CD4-positive, alpha-beta memory T cell (primary cell): ENCODE results near the gene GJA5. TPM values are rescaled to one million over a fixed set of nuclear protein-coding genes. Genes with fewer than 3 reads are reported as not detected.

Experiments
- CTCF ChIA-PET: fragments of 350-600 bp; sonication (Branson Sonifier 250); formaldehyde crosslinking; loops from one replicate; lab custom pipeline; 2021; ENCODE audit warnings: inconsistent platforms; ENCODE audit not compliant: partially characterized antibody; lab: Charles Lee
- POLR2A ChIA-PET: fragments of 350-600 bp; sonication (Branson Sonifier 250); formaldehyde crosslinking; loops from one replicate; lab custom pipeline; 2021; ENCODE audit not compliant: partially characterized antibody; lab: Charles Lee
- DNase-seq, 5 donors: peaks; one replicate each; pipeline versions ENCODE4 v3.0.0 to v3.0.0-alpha.2; 2020 to 2022; ENCODE audit warnings: mixed read lengths in 1 of 5
- H3K27ac ChIP-seq: one replicate; pipeline ENCODE4 v1.7.0; 2013; ENCODE audit warnings: low read depth, low read length
- H3K27me3 ChIP-seq: 2 replicates; pipeline ENCODE4 v1.7.0; 2013; ENCODE audit warnings: mild to moderate bottlenecking, low read length, moderate library complexity; ENCODE audit not compliant: insufficient read depth
- H3K36me3 ChIP-seq: 2 replicates; pipeline ENCODE4 v1.7.0; 2013; ENCODE audit warnings: mild to moderate bottlenecking, low read length, moderate library complexity; ENCODE audit not compliant: insufficient read depth
- H3K4me1 ChIP-seq: 2 replicates; pipeline ENCODE4 v1.7.0; 2013; ENCODE audit warnings: mild to moderate bottlenecking, low read length, moderate library complexity; ENCODE audit not compliant: insufficient read depth
- H3K4me3 ChIP-seq, 2 donors: one replicate each; pipeline ENCODE4 v1.7.0; 2013; ENCODE audit warnings: low read length in 2 of 2, mild to moderate bottlenecking in 1 of 2
- H3K9me3 ChIP-seq, 2 donors: one replicate each; pipeline ENCODE4 v1.7.0; 2013; ENCODE audit warnings: low read length in 2 of 2, control low read depth in 1 of 2; ENCODE audit not compliant: control insufficient read depth in 1 of 2
- H3K27ac Mint-ChIP-seq, 7 donors: one replicate each; pipeline ENCODE4 v1.8.0; 2020 to 2021; ENCODE audit warnings: mixed read lengths in 7 of 7, mild to moderate bottlenecking in 6 of 7, inconsistent platforms in 3 of 7, moderate library complexity in 3 of 7
- H3K27me3 Mint-ChIP-seq, 2 donors: one replicate each; pipeline ENCODE4 v1.8.0; 2020 to 2021; ENCODE audit warnings: mixed read lengths in 2 of 2
- H3K36me3 Mint-ChIP-seq, 2 donors: one replicate each; pipeline ENCODE4 v1.8.0; 2020 to 2021; ENCODE audit warnings: mixed read lengths in 2 of 2, inconsistent platforms in 1 of 2, mild to moderate bottlenecking in 1 of 2
- H3K4me1 Mint-ChIP-seq, 4 donors: one replicate each; pipeline ENCODE4 v1.8.0; 2020 to 2021; ENCODE audit warnings: mixed read lengths in 4 of 4, mild to moderate bottlenecking in 1 of 4
- H3K4me3 Mint-ChIP-seq, 8 donors: one replicate each; pipeline ENCODE4 v1.8.0; 2020 to 2021; ENCODE audit warnings: mixed read lengths in 8 of 8, mild to moderate bottlenecking in 7 of 8, moderate library complexity in 6 of 8, inconsistent platforms in 3 of 8
- H3K9me3 Mint-ChIP-seq, 8 donors: one replicate each; pipeline ENCODE4 v1.8.0; 2020 to 2021; ENCODE audit warnings: mixed read lengths in 8 of 8, mild to moderate bottlenecking in 5 of 8, inconsistent platforms in 3 of 8, moderate library complexity in 1 of 8
- intact Hi-C: fragments of 100-400 bp; cut with micrococcal nuclease; formaldehyde crosslinking; loops from one replicate; pipeline ENCODE4 v1.15.1; 2023
- polyA plus RNA-seq, 2 donors: library from polyadenylated mRNA; unstranded; fragments of 300-500 nt; fragmentation: Illumina TruSeq; gene quantifications; one replicate each; pipeline ENCODE4 v1.2.3, GENCODE V29; 2021
- total RNA-seq, 2 experiments: library from RNA; stranded (reverse); gene quantifications; one replicate each; pipeline ENCODE4 v1.2.3, GENCODE V29; 2021

Gene GJA5
- total and polyA plus RNA-seq, 4 experiments from 2014 or later = not detected

- no peak for DNase-seq
- Mint-ChIP-seq H3K36me3 (peaks cover 0 to 3% of the 10 kb centered on the region in 2 donors), H3K27me3 (peaks cover 8 to 9% of the 10 kb centered on the region in 2 donors), H3K27ac (peak overlapping the region in 1 of 7 donors; percentile 19), H3K9me3 (peaks cover 0 to 6% (median 6%) of the 10 kb centered on the region in 8 donors), H3K4me1 (peaks cover 9 to 26% (median 21%) of the 10 kb centered on the region in 4 donors), H3K4me3 (peak overlapping the region in 1 of 8 donors; percentile 14)
- CTCF ChIA-PET = no interaction called here
- H3K4me3 ChIP-seq = no peak overlapping the region
- no peaks in the 10 kb centered on the region for H3K27me3 ChIP-seq
- intact Hi-C loops = no loop called here
- POLR2A ChIA-PET = no interaction called here
- peaks cover 20% of the 10 kb centered on the region for H3K4me1 ChIP-seq
- peaks cover 0 to 3% of the 10 kb centered on the region in 2 donors for H3K9me3 ChIP-seq
- H3K27ac ChIP-seq = no peak overlapping the region
- no peaks in the 10 kb centered on the region for H3K36me3 ChIP-seq
These were observed 40.6 kb downstream of the GJA5 start for GRCh38 chr1:147719711-147720225.

- Histone ChIP-seq H3K9me3 (peaks cover 0 to 3% of the 10 kb centered on the region in 2 donors), H3K4me3 (no peak overlapping the region), H3K36me3 (no peaks in the 10 kb centered on the region), H3K27ac (no peak overlapping the region), H3K27me3 (no peaks in the 10 kb centered on the region), H3K4me1 (peaks cover 19% of the 10 kb centered on the region)
- DNase-seq = no peak
- intact Hi-C loops = no loop called here
- Mint-ChIP-seq H3K27ac (peak overlapping the region in 1 of 7 donors; percentile 19), H3K36me3 (peaks cover 0 to 3% of the 10 kb centered on the region in 2 donors), H3K4me3 (peak overlapping the region in 1 of 8 donors; percentile 14), H3K27me3 (peaks cover 10 to 12% of the 10 kb centered on the region in 2 donors), H3K4me1 (peaks cover 9 to 26% (median 21%) of the 10 kb centered on the region in 4 donors), H3K9me3 (peaks cover 0 to 6% (median 6%) of the 10 kb centered on the region in 8 donors)
- POLR2A ChIA-PET = no interaction called here
- CTCF ChIA-PET = interaction anchor here (0.7 to 1.0 kb wide), 2 partner anchors 174 to 176 kb away, joined by 3 read pairs; no protein-coding TSS in a partner anchor
These were observed 41.2 kb downstream of the GJA5 start for GRCh38 chr1:147719029-147719698.

- CTCF ChIA-PET = interaction anchor here (1.4 to 1.5 kb wide), 2 partner anchors 16 to 175 kb away, joined by 3 to 7 read pairs; no protein-coding TSS in a partner anchor
- H3K9me3 ChIP-seq = peaks cover 0 to 3% of the 10 kb centered on the region in 2 donors
- no peak overlapping the region for H3K27ac ChIP-seq
- peaks cover 0 to 3% of the 10 kb centered on the region in 2 donors for H3K36me3 Mint-ChIP-seq
- H3K27me3 Mint-ChIP-seq = peaks cover 8 to 18% of the 10 kb centered on the region in 2 donors
- DNase-seq = peak in 1 of 5 donors; percentile 15
- no peaks in the 10 kb centered on the region for H3K27me3 ChIP-seq
- peaks cover 0 to 6% (median 6%) of the 10 kb centered on the region in 8 donors for H3K9me3 Mint-ChIP-seq
- POLR2A ChIA-PET = interaction anchor here (1.0 to 1.5 kb wide), 2 partner anchors 47 to 174 kb away, joined by 3 to 6 read pairs; partner anchors contain the start of gene ACP6
- no peaks in the 10 kb centered on the region for H3K36me3 ChIP-seq
- H3K4me1 ChIP-seq = peaks cover 16% of the 10 kb centered on the region
- no peak overlapping the region for H3K4me3 ChIP-seq
- intact Hi-C loops = loop anchor here (1.0 kb wide), 1 partner anchor 31 kb away; no protein-coding TSS in a partner anchor
- peaks cover 5 to 24% (median 18%) of the 10 kb centered on the region in 4 donors for H3K4me1 Mint-ChIP-seq
- H3K27ac Mint-ChIP-seq = peak overlapping the region in 5 of 7 donors; percentile 61 to 94 (median 92)
- peak overlapping the region in 5 of 8 donors; percentile 64 to 88 (median 78) for H3K4me3 Mint-ChIP-seq
These were observed 42.7 kb downstream of the GJA5 start for GRCh38 chr1:147717706-147718097.

- peak overlapping the region in 7 of 8 donors; percentile 55 to 88 (median 74) for H3K4me3 Mint-ChIP-seq
- H3K27me3 Mint-ChIP-seq = peaks cover 10 to 21% of the 10 kb centered on the region in 2 donors
- Histone ChIP-seq H3K4me3 (no peak overlapping the region), H3K9me3 (peaks cover 0 to 3% of the 10 kb centered on the region in 2 donors), H3K4me1 (peaks cover 16% of the 10 kb centered on the region), H3K36me3 (no peaks in the 10 kb centered on the region), H3K27me3 (no peaks in the 10 kb centered on the region), H3K27ac (no peak overlapping the region)
- peak overlapping the region; percentile 88 to 94 (median 91) for H3K27ac Mint-ChIP-seq
- intact Hi-C loops = loop anchor here (1.0 kb wide), 1 partner anchor 31 kb away; no protein-coding TSS in a partner anchor
- peaks cover 5 to 24% (median 18%) of the 10 kb centered on the region in 4 donors for H3K4me1 Mint-ChIP-seq
- ChIA-PET POLR2A (interaction anchor here (0.8 to 1.5 kb wide), 3 partner anchors 15 to 175 kb away, joined by 3 to 6 read pairs (median 4); partner anchors contain the start of gene ACP6), CTCF (interaction anchor here (1.4 to 1.5 kb wide), 2 partner anchors 15 to 176 kb away, joined by 3 to 7 read pairs; no protein-coding TSS in a partner anchor)
- peaks cover 0 to 3% of the 10 kb centered on the region in 2 donors for H3K36me3 Mint-ChIP-seq
- peaks cover 0 to 6% (median 6%) of the 10 kb centered on the region in 8 donors for H3K9me3 Mint-ChIP-seq
- peak; percentile 27 to 87 (median 56) for DNase-seq
These were observed 43.2 kb downstream of the GJA5 start for GRCh38 chr1:147717051-147717705.

GRCh38 chr1:147712605-147713004, 47.8 kb downstream of the GJA5 start:
- peaks cover 22 to 25% of the 10 kb centered on the region in 2 donors for H3K27me3 Mint-ChIP-seq
- CTCF ChIA-PET = no interaction called here

More at GRCh38 chr1:147712605-147713004, 47.8 kb downstream of the GJA5 start:
- Histone ChIP-seq H3K4me3 (no peak overlapping the region), H3K27ac (no peak overlapping the region), H3K4me1 (peaks cover 11% of the 10 kb centered on the region), H3K27me3 (no peaks in the 10 kb centered on the region), H3K36me3 (no peaks in the 10 kb centered on the region), H3K9me3 (no peaks in the 10 kb centered on the region)
- H3K4me1 Mint-ChIP-seq = peaks cover 5 to 17% (median 10%) of the 10 kb centered on the region in 4 donors
- intact Hi-C loops = no loop called here
- H3K27ac Mint-ChIP-seq = no peak overlapping the region
- peaks cover 0 to 2% (median 0%) of the 10 kb centered on the region in 8 donors for H3K9me3 Mint-ChIP-seq
- no peak for DNase-seq
- POLR2A ChIA-PET = no interaction called here
- H3K4me3 Mint-ChIP-seq = no peak overlapping the region
- H3K36me3 Mint-ChIP-seq = peaks cover 0 to 3% of the 10 kb centered on the region in 2 donors
